Uterus (tissue), 2 donors: Measurements from ENCODE around the gene NUP62.

Experiments used
- CTCF ChIP-seq, 4 experiments: fragments of 200-600 bp in 2 of 4; fragments of 450-650 bp in 2 of 4; sonication (generic) in 2 of 4; IDR thresholded peaks; one replicate each; pipeline ENCODE4 v1.5.1; 2016 to 2019; ENCODE audit warnings: antibody characterized with exemption in 4 of 4, mild to moderate bottlenecking in 2 of 4, moderate library complexity in 1 of 4
- POLR2A ChIP-seq, 2 donors: fragments of 450-650 bp; IDR thresholded peaks; one replicate each; pipeline ENCODE4 v1.6.1; 2016; ENCODE audit warnings: antibody characterized with exemption in 2 of 2, mild to moderate bottlenecking in 1 of 2, moderate library complexity in 1 of 2

GRCh38 chr19:49858088-49858985 lies 71.0 kb downstream of the NUP62 start:
- no peak for TF ChIP-seq POLR2A (IDR thresholded peaks at IDR 0.05)
- TF ChIP-seq CTCF (IDR thresholded peaks at IDR 0.05), result no peak
